CD4-positive, alpha-beta T cell treated with Interleukin-6 for 4 hours (primary cell): Measurements from ENCODE around the gene CHAC1.

Experiments
- DNase-seq: peaks from one replicate; pipeline ENCODE4 v3.0.0-alpha.2; 2020; ENCODE audit warnings: mixed read lengths

Gene CHAC1

DNA sequence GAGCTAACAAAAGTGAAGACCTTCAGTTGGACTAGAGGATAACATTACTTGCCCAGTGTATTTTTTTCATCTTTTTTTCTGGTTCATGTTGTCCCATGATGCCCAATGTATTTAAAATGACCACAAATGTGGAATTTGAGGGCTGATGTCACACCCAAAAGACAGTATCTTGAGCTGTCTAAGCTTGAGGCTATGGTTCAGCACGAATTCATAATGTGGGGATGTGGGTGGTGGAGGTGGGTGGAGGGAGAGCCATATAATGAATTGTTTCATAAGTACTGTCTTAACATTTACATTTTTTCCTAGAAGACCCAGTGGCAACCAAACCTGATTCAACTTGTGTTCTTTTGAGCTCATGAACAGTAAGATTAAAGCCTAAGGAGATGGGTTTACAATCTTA, 37.5 kb downstream of the CHAC1 start:
- DNase-seq = no peak

DNA sequence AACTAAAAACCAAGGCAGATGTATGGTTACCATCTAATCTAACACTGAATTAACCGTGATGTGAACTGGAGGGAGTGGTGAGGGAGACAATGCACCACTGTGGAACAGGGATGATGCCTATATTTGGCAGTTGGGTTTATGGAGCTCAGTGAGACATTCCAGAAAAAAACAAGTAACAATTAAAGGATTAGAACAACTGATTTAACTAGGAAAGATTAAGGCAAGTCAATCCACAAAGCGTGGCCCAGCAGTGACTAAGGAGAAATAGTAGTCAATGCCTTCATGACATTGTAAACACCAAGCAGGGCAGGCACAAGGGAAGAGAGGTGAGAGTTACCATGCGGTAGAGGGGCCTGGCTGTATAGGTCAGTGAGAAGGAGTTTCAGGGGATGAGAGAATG, 38.1 kb downstream of the CHAC1 start:
- DNase-seq = no peak

- DNase-seq = no peak
Observed at GRCh38 chr15:40992241-40992741, 39.0 kb downstream of the CHAC1 start.

GRCh38 chr15:40992825-40993224, 39.6 kb downstream of the CHAC1 start:
- no peak for DNase-seq

GRCh38 chr15:40995656-40996055, 42.4 kb downstream of the CHAC1 start:
- DNase-seq = no peak

GRCh38 chr15:40999190-40999589, 45.9 kb downstream of the CHAC1 start:
- no peak for DNase-seq

- no peak for DNase-seq
Observed at GRCh38 chr15:41001524-41002214, 48.4 kb downstream of the CHAC1 start.

DNA sequence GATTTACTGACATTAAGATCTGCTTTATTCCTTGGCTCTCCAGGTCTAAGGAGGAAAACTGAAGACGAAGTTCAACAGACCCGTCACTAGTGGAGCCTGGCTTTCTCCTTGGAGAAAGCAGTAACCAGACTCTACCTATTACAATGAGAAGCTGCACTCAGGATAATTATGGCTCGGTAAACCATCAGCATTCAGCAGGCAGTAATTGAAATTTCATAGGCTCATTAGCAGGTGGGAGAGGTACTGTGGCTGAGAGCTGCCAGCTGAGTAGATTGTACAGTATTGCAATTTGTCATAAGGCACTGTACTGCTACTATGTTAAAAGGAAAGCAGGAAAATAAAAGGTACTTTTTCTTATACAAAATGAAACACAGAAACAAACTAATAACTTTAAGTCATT, 51.2 kb downstream of the CHAC1 start:
- no peak for DNase-seq
